Fibroblast of lung (primary cell): ENCODE results near the gene TAS2R39.

Source experiments
- CTCF ChIP-seq, 2 donors: IDR thresholded peaks in 1 of 2; conservative IDR thresholded peaks in 1 of 2; 1 replicate in 1 of 2; 2 replicates in 1 of 2; pipeline ENCODE4 v1.5.1; 2011 to 2012; ENCODE audit warnings: low read length in 2 of 2, control low read depth in 1 of 2, inconsistent platforms in 1 of 2, low read depth in 1 of 2, mild to moderate bottlenecking in 1 of 2
- EZH2 ChIP-seq: IDR thresholded peaks from 2 replicates; pipeline ENCODE4 v1.5.1; 2012; ENCODE audit warnings: low read length, control low read depth, mild to moderate bottlenecking; ENCODE audit errors: missing control alignments

GRCh38 chr7:143216151-143216550, 32.9 kb downstream of the TAS2R39 start:
- TF ChIP-seq CTCF (conservative IDR thresholded peaks at IDR 0.05 in 1 of 2, IDR thresholded peaks at IDR 0.05 in 1 of 2; ENCODE audit: low read depth in 1 of 2, low read length in 2 of 2) (no peak), EZH2 (no peak)
